ENCODE measurements around the gene DHRS2.

DHRS2 gene

DNA sequence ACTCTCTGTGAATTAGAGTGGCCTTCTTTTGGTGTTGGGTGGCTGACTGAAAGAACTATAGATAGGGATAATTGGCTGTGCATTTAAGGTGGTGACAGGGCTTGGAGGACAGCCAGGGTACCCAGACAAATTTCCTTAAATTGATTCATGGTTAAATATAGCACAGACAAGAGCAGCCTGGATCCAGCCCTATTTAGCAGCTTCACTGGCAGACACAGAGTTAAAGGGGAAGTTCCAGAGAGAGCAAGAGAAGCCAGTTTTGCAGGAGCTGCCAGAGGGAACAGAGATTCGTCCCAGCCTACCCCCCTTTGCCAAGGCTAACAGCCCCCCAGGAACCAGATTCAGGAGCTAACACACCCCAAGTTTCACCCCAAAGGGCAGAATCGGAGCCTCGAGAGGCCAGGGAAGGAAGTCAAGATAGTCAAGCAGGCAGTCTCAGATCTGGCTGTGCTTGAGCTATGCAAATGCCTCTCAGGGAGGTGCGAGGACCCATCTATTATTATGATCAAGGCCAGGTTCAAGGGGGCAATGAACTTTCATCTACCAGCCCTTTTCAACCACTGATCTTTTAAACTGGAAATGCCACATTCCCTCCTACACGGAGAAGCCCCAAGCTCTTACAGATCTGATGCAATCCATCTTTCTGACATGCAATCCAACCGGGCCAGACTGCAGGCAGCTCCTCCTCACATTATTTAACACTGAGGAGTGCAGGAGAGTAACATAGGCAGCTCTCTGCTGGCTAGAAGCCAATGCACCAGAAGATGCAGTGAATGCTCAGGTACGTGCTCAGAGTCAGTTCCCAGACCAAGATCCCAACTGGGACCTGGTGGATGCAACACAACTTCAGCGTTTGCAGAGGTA is 58.2 kb downstream of the DHRS2 start:
- peak in 1 of 5 donors; percentile 16 for DNase-seq

Measured in T-helper 1 cell (primary cell).